Peyer's patch (tissue), 4 donors: ENCODE data around the gene LDOC1.

Experiments
- POLR2A ChIP-seq, 2 donors: fragments of 450-650 bp; IDR thresholded peaks; one replicate each; pipeline ENCODE4 v1.5.1; 2017; ENCODE audit warnings: antibody characterized with exemption in 2 of 2, mild to moderate bottlenecking in 2 of 2, moderate library complexity in 2 of 2
- TF ChIP-seq, protein P1 (sequence below), 6 experiments: fragments of 450-650 bp in 4 of 6; fragments of 200-600 bp in 2 of 6; sonication (generic) in 1 of 6; IDR thresholded peaks; one replicate each; pipeline ENCODE4 v1.5.1; 2017 to 2019; ENCODE audit warnings: antibody characterized with exemption in 6 of 6, mild to moderate bottlenecking in 3 of 6, moderate library complexity in 1 of 6

DNA sequence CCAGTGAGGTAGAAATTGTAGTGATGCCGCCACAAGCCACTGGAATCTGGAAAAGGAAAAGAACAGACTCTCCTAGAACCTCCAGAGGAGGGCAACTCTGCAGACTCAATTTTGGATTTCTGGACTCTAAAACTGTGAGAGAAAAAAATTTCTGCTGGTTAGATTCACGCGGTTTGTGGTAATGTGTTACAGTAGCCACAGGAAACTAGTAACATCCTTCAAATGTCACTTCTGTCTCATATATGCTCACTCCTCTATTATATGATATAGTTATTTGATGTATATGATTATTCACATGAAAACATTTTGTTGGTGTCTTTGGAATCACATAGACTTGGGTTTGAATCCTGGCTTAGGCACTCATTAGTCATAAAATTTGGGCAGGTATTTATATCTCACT lies 18.8 kb downstream of the LDOC1 start:
- TF ChIP-seq, protein P1, sequence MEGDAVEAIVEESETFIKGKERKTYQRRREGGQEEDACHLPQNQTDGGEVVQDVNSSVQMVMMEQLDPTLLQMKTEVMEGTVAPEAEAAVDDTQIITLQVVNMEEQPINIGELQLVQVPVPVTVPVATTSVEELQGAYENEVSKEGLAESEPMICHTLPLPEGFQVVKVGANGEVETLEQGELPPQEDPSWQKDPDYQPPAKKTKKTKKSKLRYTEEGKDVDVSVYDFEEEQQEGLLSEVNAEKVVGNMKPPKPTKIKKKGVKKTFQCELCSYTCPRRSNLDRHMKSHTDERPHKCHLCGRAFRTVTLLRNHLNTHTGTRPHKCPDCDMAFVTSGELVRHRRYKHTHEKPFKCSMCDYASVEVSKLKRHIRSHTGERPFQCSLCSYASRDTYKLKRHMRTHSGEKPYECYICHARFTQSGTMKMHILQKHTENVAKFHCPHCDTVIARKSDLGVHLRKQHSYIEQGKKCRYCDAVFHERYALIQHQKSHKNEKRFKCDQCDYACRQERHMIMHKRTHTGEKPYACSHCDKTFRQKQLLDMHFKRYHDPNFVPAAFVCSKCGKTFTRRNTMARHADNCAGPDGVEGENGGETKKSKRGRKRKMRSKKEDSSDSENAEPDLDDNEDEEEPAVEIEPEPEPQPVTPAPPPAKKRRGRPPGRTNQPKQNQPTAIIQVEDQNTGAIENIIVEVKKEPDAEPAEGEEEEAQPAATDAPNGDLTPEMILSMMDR (IDR thresholded peaks at IDR 0.05): no peak
- no peak for TF ChIP-seq POLR2A (IDR thresholded peaks at IDR 0.05)
